HFF-Myc (cell line): ENCODE measurements around the gene CHP1.

Experiments
- DNase-seq: peaks from one replicate; pipeline ENCODE4 v3.0.0-alpha.2; 2011; ENCODE audit warnings: low read depth; ENCODE audit errors: extremely low read depth
- H3K4me3 ChIP-seq: replicated peaks from 2 replicates; pipeline ENCODE4 v1.5.1; 2011; ENCODE audit warnings: low read depth, mild to moderate bottlenecking, control low read depth, low read length
- CTCF ChIP-seq: IDR thresholded peaks from 2 replicates; pipeline ENCODE4 v1.5.1; 2012; ENCODE audit warnings: mild to moderate bottlenecking, low read depth, low read length, control low read depth; ENCODE audit errors: missing control alignments

CHP1 gene

DNA sequence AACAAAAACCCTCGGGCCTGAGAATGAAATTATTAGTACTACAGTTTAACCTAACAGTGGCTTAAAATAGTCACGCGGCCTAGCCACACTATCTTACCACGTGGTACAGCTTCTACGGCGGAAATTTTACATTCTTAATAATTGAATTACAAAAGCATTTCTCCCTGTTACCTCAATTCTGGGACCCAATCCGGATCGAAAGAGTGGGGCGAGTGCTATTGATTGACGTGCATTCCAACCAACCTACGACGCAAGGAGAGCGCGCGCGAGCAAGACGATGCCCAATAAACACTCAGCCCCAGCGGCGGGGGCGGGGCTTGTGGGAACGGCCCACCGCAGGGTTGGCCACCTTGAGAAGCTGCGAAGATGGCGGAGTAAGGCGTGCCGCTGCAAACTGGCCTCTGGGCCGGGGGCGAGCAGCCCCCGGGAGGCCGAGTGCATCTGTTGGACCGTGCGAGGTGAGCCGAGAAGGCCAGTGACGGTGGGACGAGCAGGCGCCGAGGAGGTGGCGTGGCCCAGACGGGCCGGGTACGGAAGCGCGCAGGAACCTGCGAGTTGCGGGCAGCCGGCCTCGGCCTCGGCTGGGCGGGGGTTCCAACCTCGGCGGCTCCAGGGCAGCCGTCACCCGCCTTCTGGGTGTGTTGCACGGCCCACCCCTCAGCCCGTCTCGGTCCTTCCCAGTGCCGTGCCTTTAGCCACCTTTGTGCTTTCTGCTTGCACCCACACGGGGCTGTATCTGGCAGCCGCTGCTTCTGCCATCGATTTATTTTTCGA is 52.8 kb downstream of the CHP1 start:
- peak; percentile 99 for DNase-seq
- no peak for TF ChIP-seq CTCF
- H3K4me3 ChIP-seq: peak overlapping the region; percentile 62

DNA sequence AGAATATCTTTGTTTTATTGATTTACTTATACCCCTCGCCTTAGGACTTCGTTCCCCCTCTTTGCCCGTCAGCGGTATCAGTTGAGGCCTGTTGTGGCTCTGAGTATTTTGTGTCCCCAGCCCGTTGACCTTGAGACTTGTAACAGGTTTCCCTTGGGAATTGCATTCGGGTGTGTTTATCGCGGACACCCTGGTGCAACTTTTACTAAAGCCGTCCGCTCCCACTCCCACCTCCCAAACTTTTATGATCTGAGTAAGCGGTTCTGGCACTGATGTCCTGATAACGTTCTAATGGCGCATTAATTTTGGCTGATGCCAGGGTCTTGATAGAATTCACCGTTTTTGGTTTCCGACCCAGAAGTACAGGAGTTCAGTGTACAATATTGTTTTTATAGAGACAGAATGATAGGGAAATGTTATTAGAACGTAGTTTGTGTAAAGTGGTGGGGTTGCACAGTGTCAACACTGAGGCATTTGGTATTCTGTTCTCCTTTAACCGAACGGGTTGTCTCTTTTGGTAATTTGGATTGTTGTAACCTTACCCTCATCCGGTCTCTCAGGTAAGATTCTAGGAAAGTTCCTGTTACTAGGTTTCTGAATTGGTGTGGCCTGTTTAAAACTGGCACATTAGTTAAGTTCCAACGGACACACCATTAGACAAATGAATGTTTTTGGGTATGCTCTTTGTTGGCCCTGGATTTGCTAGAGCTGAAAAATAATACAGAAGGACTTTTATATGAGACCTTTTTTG is 53.5 kb downstream of the CHP1 start:
- TF ChIP-seq CTCF: no peak
- no peak for DNase-seq
- H3K4me3 ChIP-seq: peak overlapping the region; percentile 62

DNA sequence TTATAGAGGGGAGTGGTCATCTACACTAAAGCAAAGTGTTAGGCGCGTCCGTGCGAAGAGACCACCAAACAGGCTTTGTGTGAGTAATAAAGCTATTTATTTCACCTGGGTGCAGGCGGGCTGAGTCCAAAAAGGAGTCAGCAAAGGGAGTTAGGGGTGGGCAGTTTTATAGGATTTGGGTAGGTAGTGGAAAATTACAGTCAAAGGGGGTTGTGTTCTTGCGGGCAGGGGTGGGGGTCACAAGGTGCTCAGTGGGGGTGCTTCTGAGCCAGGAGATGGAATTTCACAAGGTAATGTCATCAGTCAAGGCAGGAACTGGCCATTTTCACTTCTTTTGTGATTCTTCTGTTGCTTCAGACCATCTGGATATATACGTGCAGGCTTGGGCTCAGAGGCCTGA is 54.2 kb downstream of the CHP1 start:
- H3K4me3 ChIP-seq: peak overlapping the region; percentile 62
- no peak for TF ChIP-seq CTCF
- DNase-seq: no peak

DNA sequence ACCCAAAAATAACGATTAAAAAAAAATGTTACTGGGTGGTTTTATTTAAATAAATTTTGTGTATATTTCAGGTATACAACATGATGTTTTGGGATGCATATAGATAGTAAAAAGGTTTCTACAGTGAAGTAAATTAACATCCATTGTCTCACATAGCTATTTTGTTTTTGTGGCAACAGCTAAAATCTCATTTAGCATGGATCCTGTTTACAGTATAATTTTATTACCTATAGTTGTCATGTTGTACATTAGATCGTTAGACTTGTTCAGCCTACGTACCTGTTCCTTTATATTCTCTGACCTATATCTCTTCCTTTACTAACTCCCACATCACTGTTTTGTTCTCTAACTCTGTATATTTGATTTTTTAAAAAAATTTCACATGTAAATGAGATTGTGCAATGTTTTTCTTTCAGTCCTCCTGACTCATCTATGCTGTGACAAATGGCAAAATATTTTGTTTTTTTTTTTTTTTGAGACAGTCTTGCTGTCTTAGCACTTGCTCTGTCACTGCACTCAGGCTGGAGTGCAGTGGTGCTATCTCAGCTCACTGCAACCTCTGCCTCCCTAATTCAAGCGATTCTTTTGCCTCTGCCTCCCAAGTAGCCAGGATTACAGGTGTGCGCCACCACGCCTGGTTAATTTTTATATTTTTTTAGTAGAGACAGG is 55.7 kb downstream of the CHP1 start:
- no peak for DNase-seq
- no peak overlapping the region for H3K4me3 ChIP-seq
- TF ChIP-seq CTCF: no peak

DNA sequence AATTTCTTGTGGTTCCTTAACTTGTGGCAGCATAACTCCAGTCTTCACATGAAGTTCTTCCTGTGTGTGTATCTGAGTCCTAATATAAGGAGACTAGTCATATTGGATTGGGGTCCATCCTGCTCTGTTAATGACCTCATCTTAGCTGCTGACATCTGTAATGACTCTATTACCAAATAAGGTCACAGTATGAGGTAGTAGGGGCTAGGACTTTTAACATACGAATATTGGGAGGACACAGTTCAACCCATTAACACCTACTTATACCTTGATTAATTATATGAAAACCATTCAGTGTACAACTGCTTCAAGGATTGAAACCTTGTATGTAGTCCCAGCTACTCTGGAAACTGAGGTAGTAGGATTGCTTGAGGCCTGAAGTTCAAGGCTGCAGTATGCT is 57.4 kb downstream of the CHP1 start:
- H3K4me3 ChIP-seq: no peak overlapping the region
- TF ChIP-seq CTCF: no peak
- no peak for DNase-seq

- H3K4me3 ChIP-seq: no peak overlapping the region
- no peak for TF ChIP-seq CTCF
Observed at GRCh38 chr15:41289953-41290352, 58.9 kb downstream of the CHP1 start.

More at GRCh38 chr15:41289953-41290352, 58.9 kb downstream of the CHP1 start:
- no peak for DNase-seq
